ENCODE measurements around the gene FGF5.
A peak's percentile ranks its signal among the peaks of the same experiment; 100 is the strongest.
"Not testable (repeated sequence)": the region's sequence is repeated elsewhere in the genome, so short reads cannot be mapped to it uniquely, and the experiment has no call there.

Gene FGF5

DNA sequence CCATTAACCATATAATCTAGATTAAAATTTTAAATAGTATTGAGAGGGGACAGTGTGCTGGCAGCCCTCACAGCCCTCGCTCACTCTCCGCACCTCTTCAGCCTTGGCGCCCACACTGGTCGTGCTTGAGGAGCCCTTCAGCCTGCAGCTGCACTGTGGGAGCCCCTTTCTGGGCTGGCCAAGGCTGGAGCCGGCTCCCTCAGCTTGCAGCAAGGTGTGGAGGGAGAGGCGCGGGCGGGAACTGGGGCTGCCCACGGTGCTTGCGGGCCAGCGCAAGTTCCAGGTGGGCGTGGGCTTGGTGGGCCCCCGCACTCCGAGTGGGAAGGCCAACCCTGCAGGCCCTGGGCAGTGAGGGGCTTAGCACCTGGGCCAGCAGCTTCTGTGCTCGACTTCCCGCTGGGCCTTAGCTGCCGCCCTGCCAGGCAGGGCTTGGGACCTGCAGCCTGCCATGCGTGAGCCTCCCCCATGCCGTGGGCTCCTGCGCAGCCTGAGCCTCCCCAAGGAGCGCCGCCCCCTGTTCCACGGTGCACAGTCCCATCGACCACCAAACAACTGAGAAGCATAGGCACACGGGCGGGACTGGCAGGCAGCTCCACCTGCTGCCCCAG lies 36.3 kb downstream of the FGF5 start:
- DNase-seq, result no peak

DNA sequence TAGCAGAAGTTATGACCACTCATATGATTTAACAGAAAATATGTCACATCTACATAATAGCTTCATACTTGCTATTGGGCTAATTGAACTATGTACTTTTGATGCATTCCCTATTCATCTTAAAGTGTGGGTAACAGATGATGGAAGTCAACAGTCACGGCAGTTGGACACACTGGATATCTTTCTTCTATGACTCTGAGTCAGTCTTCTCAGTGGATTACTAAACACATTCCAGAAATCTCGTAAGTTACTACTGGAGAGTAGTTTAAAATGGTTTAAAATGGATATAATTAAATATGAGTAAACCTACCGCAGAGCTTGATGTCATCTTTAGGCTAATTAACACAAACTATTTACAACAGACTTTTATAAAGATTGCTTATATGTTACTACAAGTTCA lies 39.0 kb downstream of the FGF5 start:
- DNase-seq, result no peak

DNA sequence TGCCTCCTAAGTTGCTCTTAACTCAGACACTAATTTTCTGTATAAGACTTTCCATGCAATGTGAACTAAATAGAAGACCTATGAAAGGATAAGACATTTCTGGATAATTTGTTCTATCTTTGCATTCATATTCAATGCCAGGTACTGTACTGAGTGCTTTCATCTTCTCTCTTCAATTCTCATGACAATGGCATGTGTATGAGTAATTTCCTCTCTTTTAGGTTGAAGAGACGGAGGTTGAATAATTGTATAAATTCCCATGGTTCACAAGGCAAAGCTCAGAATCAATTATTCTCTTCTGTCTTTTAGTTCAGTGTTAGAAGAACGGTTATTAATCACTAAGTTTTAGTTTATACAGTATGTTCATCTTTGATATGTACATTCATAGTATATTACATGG lies 39.8 kb downstream of the FGF5 start:
- DNase-seq, result peak; percentile 15

DNA sequence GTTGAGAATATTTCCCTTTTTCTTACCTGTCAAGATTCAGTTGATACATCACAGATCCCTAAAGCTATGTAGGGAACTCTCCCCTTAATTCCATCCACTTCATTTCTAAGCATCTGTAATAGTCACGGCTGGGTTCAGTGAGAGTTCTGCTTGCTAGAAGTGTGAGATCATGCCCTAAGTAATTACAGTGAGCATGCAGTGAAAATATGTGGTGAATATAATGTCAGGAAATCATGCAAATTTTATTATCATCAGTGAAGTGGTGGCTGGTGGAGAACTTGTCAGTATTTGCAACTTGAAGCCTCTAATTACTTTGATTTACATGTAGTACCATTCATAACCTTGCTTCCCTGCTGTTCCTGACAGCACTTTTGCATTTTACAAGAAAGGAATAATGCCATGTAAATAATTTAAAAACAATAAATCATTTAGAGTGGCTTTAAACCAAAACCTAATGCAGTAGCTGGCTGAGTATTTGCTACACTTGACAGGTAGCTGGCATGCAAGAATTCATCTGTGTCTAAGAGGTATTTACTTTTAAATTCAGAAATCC lies 40.8 kb downstream of the FGF5 start:
- no peak for DNase-seq

DNA sequence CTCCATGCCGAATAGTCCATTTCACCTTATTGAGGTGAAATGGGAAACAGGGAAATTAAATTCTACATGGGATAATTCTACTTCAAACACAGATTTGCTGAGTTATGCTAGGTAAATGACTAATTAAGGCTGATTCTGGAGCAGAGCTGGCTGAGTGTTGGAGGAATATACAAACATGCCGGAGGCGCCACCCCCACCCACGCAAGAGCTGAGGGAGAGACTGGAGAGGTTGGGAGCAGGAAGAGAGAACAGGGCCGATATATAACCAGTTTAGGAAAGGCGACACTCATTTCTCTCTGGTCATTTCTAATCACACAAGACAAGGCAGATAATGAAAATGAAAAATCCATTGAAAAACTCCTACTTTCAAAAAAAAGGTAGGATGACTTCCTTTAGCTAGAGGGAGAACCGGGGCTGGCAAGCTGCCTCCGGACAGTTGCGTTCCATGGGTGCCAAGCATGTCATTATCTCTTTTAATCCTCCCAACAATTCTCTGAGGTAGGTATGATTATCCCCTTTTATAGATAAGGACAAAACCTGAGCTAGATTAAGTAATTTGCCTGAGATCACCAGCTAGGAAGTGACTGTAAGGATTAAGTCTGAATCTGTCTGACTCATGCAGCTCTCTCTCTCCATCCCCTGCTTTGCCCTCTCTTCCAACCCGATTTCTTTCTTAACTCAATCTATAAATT lies 41.5 kb downstream of the FGF5 start:
- DNase-seq, result no peak

DNA sequence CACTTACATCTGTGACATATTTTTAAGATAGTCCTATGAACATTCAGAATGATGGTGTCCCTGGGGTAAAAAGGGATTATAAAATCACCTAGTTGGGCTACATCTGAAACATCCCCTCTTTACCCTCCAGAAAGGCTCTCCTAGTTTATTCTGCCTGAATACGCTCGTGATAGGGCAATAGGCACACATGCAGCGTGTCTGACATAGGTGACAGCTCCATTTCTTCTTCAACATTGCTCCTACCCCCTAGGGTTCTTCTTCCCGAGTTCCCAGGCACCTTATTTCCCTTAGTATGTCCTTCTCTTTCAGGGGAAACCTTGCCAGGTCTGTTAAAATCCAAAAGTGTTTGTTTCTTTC lies 42.0 kb downstream of the FGF5 start:
- DNase-seq, result no peak

DNA sequence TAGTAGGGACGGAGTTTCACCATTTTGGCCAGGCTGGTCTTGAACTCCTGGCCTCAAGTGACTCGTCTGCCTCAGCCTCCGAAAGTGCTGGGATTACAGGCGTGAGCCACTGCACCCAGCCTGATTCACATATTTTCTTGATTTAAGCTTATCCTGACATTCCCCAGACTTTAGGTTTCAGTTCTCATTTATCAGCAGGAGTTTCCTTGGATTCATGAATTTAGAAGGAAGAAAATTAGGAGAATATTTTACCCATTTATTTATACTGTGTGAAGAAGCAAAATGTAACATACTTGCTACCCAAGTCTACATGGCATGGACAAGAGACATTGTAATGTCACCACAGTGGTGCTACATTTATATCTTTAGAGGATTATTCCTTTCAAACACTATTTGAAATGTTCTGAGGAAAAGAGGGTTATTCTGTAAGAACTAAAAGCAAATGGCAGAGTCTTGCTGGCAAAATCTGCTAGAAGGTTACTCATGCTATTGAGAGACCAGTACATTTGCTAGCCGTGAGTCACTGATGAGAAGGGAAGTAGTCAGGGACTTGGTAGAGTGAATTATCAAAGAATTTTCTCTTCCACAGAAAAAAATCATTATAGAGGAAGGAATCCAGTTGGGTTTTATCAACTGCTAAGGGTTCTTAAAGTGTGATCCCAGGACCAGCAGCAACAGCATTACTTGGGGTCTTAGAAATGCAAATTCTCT lies 43.0 kb downstream of the FGF5 start:
- no peak for DNase-seq

DNA sequence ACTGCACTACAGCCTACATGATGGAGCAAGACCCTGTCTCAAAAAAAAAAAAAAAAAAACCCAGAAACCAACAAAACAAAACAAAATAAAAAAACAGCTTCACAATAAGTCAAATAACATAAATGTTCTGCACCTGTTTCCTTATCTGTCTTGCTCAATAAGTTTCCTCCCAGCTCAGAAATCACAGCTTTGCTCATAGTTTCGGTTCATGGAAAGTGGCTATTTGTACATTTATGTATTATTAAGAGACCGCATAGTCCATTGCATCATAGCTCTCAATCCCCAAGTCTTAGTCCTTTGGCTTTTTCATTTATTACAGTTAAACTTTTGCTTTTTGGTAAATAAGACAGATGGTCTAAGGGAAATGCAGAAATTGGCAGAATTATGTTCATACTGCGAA lies 44.7 kb downstream of the FGF5 start:
- no peak for DNase-seq

DNA sequence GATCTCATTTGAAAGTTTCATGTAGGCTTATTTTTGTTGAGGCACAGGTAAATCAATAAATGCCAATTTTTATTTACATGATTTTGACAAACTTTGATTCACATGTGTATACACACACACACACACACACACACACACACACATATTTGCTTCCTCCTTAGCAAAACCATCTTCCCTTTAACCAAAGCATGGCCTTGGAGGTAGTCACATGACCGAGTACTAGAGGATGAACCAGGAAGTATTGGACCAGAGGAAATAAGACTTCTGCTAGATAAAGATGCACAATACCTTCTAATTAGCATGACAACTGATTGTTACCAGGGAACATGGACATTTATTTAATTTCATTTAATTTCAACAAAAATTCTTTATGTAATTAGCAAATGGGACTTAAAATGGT lies 45.7 kb downstream of the FGF5 start:
- DNase-seq, result no peak

DNA sequence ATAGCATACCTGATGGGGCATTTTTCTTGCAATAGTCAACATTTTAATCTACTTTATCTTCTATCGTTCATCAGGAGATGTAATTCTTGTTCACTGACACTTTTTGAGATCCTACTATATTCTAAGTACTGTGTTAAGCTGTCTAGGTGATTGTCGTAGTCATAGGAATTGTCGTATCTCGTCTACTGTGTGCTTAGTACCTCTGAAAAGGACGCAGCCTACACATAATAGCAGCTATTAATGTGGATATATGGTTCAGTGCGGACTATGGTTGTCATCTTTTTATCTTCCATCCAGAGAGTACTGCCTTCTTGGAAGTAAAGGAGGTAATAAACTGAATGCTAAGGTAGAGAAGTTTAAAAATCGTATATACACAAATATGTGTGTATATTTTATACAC lies 47.2 kb downstream of the FGF5 start:
- DNase-seq, result no peak

DNA sequence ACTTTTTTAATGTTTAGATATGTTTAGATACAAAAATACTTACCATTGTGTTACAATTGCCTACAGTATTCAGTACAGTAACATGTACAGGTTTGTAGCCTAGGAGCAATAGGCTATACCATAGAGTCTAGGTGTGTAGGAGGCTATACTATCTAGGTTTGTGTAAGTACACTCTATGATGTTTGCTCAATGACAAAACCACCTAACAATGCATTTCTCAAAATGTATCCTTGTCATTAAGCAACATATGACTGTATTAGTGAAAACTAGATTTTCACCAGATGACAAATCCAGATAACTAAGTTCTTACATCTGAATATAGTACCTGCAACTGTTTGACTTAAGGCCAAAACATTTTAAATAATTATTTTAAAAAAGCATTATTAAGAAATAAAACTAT lies 49.4 kb downstream of the FGF5 start:
- DNase-seq, result not testable (repeated sequence)

DNA sequence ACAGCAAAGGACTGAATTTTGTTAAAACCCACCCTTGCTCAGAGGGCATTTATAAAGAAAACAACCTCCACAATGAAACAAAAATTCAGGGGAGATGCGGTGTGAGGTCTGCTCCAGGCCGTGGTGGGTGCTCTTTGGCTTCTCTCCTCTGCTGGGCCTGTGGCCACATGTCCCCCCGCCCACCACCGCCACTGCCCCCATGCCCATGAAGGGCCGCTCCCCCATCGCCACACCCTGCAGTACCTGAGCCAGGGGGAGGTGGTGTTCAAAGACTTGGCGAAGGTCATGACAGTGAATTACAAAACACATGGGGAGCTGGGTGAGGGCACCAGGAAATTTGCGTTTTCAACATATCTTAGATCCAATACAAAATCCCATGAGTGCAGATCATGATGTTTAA lies 54.9 kb downstream of the FGF5 start:
- no peak for DNase-seq

DNA sequence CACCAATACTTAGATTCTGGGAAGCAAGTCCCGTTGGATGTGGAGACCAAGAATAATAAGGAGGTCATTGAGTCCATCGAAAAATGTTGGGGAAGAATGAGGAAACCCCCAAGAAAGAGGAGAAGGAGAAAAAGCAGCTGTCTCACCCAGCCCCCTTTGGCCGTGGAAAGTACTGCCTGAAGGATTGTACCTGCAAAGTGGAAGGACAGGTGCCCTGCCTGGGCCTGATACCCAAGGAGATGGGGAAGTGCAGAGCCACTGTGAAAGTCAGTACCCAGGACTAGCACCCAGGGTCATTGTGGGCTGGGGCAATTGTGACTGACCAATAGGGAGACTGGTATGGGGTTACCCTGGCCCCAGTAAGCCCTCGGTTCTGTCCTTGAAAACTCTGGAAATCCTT lies 55.3 kb downstream of the FGF5 start:
- DNase-seq, result no peak

DNA sequence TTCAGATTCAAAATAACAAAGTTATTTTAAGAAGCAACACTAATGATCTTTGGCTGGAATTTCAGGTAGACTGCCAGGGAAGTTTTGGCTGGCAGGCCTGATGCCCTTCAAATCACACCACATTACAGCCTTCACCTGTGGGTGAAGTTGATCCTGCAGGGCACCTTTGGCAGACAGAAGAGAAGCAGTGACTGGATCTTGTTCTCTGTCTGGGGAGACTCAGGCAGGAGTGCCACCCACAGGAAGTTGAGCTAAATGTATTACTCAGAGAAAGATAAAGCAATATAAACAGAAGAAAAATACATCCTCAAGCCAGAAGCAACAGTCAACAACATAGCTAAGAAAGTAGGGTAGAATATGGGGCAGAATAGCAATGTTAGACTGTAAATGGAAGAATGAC lies 56.3 kb downstream of the FGF5 start:
- no peak for DNase-seq

DNA sequence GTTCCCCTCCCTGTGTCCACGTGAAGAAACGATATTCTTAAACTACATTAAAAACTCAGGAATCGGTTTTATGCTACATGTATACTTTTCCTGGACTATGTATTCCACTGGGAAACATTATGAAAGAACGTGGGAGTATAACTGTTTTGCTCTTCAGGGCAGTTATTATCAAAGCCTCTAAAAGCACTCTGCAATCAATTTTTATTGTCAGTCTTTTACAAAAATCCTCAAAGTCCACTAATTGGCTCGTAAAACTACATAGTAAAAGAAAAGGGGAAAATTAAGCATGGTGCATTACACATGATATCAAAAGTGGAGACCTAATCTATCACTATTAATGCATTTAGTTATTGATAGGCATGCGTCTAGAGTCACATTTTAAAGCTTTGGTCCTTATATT lies 57.7 kb downstream of the FGF5 start:
- DNase-seq, result no peak

DNA sequence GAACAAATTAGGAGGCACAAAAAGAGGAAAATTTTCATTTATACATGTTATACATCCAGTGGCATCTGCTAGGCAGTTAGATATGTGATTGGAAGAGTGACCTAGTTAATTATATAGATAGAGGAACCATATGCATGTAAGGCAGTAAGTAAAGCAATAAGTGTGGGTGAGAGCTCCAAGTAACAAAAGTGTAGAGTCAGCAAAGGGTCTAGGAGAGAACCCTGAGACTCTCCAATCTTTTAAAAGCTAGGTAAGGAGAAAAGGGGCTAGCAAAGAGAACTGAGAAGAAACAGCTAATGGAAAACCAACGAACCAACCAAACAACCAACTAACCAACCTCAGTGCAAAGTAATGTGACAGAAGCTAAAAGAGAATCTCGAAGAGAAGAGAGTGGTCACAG lies 65.2 kb downstream of the FGF5 start:
- DNase-seq, result no peak

DNA sequence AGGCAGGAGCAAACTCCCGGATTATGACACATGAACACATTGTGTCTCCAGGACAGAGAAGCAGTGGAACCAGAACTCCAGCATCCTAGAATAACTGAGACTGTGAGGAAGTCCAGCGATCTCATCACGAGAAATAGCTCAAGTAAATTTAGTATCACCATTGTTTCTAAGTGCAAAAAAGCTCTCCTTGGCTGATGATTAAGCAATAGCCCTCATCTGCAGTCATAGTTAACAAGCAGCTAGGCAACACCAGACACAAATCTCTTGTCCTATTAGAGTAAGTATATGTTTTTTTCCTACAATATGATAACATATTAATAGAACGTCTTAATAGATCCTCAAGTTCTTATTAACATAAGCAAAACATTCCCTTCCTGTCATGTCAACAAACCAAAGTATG lies 66.7 kb downstream of the FGF5 start:
- no peak for DNase-seq

DNA sequence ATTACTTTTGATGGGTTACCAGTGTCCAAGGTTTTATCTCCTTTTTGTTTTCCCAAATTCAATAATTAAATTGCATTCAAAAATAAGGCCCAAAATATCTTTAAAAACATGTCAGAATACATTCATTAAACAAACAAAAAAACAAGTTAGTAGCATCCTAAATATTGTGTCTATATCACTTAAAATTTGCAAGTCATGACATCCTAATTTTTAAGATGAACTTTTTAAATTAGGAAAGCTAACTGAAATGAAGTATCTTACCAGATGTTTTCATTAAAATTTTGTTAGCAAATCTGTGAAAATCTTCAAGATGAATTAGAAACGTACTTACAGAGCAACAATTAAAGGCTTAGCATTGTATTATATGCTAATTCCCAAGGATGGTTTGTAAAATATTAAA lies 68.1 kb downstream of the FGF5 start:
- no peak for DNase-seq

DNA sequence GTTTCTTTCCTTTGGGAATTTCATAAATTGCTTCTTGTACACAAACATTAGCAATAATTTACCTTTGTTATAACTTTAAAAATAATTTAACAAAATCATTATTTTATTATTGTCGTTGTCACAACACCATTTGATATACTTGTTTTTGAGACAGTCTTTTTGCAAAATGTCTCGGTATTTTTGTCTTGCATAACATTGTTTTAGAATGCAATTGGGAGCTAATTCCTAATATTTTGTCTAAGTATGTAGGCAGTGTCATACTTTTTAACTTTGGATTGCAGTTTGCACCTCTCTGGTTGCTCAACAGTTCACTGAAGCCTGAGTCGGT lies 68.7 kb downstream of the FGF5 start:
- DNase-seq, result no peak

DNA sequence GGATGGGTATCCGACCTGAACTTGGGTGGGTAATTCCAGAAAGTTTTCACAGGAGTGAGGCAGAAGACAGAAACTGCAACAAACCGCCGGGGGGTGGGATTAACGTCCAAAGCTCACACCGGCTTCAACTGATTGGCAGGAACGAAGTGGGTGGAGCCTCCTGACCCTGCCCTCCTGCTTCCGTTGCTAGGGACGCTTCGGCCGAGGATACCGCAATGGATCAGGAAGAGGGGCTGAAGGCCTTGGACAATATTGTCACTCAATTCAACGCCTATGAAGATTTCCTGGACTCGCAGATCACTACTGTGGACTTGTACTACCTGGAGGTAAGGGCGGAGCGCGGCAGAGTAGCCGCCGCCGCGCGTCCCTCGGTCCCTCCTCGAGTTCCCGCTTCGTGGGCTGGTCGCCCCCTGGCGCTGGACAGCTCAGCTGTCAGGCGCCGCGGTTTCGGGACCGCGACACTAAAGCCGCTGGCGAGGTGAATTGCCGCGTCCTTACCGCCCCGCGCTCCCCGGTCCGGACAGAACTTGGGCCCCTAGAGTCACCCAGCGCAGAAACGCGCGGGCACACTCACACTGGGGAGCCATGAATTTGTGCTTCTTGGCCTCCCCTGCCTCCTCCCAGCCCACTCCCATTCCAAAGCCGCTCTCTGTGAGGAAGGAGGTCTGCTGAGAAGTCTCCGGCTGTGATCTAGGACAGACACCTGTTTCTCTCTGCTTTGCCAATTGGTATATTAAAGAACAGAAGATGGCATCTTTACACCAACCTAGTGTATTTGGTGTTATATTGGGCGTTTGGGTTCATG lies 69.3 kb downstream of the FGF5 start, which contains the start of gene CFAP299:
TSS of gene CFAP299 (plus strand) at position 177 of the 805 bp plus-strand sequence.
- peak; percentile 33 for DNase-seq

DNA sequence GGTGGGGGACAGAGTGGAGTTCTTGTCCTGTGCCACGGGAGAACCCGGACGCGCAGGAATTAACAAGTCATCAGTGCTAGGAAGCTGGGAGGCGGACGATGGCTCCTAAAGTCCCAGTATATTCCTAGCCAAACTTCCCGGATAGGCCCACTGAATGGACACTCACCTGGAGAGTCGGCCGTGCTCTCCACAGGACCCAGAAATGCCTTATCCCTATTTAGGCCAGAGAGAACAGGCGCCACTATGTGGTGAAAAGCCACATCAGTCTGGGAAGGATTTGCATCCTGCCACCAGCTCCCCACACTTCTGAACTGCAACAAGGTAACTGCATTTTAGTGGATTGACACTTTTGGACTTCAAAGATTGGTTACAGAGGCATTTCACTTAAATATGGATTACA lies 70.1 kb downstream of the FGF5 start:
- DNase-seq, result no peak

DNA sequence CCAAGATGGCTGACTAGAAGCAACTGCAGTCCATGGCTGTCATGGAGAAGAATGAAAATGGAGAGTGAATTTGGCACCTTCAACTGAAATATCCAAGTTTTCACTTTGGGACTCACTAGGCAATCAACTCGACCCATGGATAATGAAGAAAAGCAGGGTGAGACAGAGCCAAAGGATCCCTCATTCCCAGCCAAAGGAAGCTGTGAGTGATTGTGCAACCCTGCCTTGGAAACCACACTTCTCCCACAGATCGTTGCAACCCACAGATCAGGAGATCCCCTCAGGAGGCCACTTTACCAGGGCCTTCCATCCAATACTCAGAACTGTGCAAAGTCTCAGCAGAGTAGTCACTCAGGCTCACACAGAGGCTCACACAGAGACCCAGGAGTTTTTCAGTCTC lies 73.6 kb downstream of the FGF5 start:
- no peak for DNase-seq
